ENCODE measurements around the gene MEIS1. TPM values are rescaled to one million over a fixed set of nuclear protein-coding genes. Genes with fewer than 3 reads are reported as not detected.

Gene MEIS1
- total and polyA plus RNA-seq, 2 donors (not counting 3 experiments of a cell fraction or from before 2014, with no cell fraction given), result 10.0 to 26.5 TPM

DNA sequence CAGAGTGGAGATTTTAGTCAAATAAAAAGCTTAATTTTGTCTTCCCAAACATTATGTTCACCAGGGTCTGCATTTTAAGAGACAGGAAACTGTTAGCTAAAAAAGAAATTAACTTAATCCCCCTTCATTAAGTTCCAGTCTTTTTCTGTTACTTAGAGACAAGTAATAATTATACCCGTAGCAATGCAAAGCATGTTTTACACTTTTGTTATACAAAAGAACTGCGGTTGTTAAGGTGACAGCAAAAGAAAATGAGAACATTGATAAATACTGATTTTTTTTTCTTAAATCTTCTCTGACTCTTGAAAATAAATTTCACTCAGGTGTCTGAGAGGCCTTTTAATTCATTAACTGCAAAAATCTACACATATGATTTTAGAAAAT is 101.4 kb downstream of the MEIS1 start:
- no peak for TF ChIP-seq MYC (IDR thresholded peaks at IDR 0.05; ENCODE audit: low read depth, low read length)
- no peak for TF ChIP-seq EZH2 (IDR thresholded peaks at IDR 0.05; ENCODE audit: borderline replicate concordance, low read depth, low read length, severe bottlenecking)
- Histone ChIP-seq H3K4me3 (replicated peaks in 1 of 3; ENCODE audit: insufficient read depth in 1 of 3, low read depth in 1 of 3, low read length in 3 of 3) (no peak overlapping the region), H3K79me2 (ENCODE audit: control insufficient read depth, insufficient read depth, low read length) (no peaks in the 10 kb centered on the region), H3K9me1 (replicated peaks; ENCODE audit: control insufficient read depth, extremely low read depth, insufficient read depth, low read length) (no peaks in the 10 kb centered on the region), H3K36me3 (ENCODE audit: control insufficient read depth in 2 of 2, extremely low read depth in 1 of 2, insufficient read depth in 2 of 2, low read length in 2 of 2) (no peaks in the 10 kb centered on the region), H3K4me1 (ENCODE audit: control insufficient read depth, extremely low read depth, insufficient read depth, low read length) (no peaks in the 10 kb centered on the region), H3K4me2 (ENCODE audit: insufficient read depth, low read length) (no peak overlapping the region), H3K9me3 (replicated peaks; ENCODE audit: control insufficient read depth, insufficient read depth, low read length) (no peaks in the 10 kb centered on the region), H2AFZ (ENCODE audit: low read depth, low read length) (no peak overlapping the region), H4K20me1 (replicated peaks; ENCODE audit: control insufficient read depth, extremely low read depth, insufficient read depth, low read length) (no peaks in the 10 kb centered on the region), H3K27me3 (ENCODE audit: control insufficient read depth in 2 of 2, insufficient read depth in 2 of 2, low read length in 2 of 2) (no peaks in the 10 kb centered on the region), H3K9ac (replicated peaks; ENCODE audit: extremely low read depth, insufficient read depth, low read length) (no peak overlapping the region), H3K27ac (ENCODE audit: insufficient read depth, low read depth, low read length) (no peak overlapping the region)
- dilution Hi-C loops (cut with MboI; ENCODE audit: extremely low pct_ligation_motif_present, low sequenced_read_pairs), result no loop called here
- POLR2A ChIA-PET, result no interaction called here
- intact Hi-C loops (cut with micrococcal nuclease), result no loop called here
- BruUV-seq (replicated peaks), result no TSS peak
- DNase-seq (ENCODE audit: low read depth, low spot score) (no peak), FAIRE-seq (no peak)
- CTCF ChIA-PET, result interaction anchor here (1.5 kb wide), 2 partner anchors 14 to 73 kb away, joined by 3 to 4 read pairs; no protein-coding TSS in a partner anchor

DNA sequence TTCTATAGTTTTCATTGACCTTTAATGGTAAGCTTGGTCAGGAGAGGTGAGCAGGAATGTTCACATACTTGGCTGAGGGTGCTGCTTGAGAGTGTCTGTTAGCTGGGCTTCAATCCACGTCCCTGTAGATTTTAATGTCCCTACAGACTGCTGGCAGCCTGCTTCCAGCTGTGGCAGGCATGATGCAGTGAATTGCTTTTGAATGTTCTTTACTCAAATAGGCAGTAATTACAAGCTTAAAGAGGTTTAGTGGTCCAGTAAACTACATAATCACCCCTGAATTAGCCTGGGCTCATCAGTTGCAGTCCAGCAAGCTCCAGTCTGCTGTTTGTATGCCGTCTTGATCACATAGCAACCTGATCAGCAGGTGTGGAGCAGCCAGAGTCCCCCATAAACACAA is 102.1 kb downstream of the MEIS1 start:
- dilution Hi-C loops (cut with MboI; ENCODE audit: extremely low pct_ligation_motif_present, low sequenced_read_pairs), result no loop called here
- no peaks in the 10 kb centered on the region for H3K4me1 ChIP-seq (ENCODE audit: control insufficient read depth, extremely low read depth, insufficient read depth, low read length)
- H3K27me3 ChIP-seq (ENCODE audit: control insufficient read depth in 2 of 2, insufficient read depth in 2 of 2, low read length in 2 of 2), result no peaks in the 10 kb centered on the region
- no peaks in the 10 kb centered on the region for H3K79me2 ChIP-seq (ENCODE audit: control insufficient read depth, insufficient read depth, low read length)
- H3K27ac ChIP-seq (ENCODE audit: insufficient read depth, low read depth, low read length), result no peak overlapping the region
- POLR2A ChIA-PET, result no interaction called here
- no peak overlapping the region for H3K9ac ChIP-seq (replicated peaks; ENCODE audit: extremely low read depth, insufficient read depth, low read length)
- intact Hi-C loops (cut with micrococcal nuclease), result no loop called here
- no peak overlapping the region for H3K4me2 ChIP-seq (ENCODE audit: insufficient read depth, low read length)
- no TSS peak for BruUV-seq (replicated peaks)
- CTCF ChIA-PET, result interaction anchor here (1.5 kb wide), 2 partner anchors 15 to 74 kb away, joined by 3 to 4 read pairs; no protein-coding TSS in a partner anchor
- DNase-seq (ENCODE audit: low read depth, low spot score) (no peak), FAIRE-seq (no peak)
- no peaks in the 10 kb centered on the region for H3K9me3 ChIP-seq (replicated peaks; ENCODE audit: control insufficient read depth, insufficient read depth, low read length)
- TF ChIP-seq, protein P1, sequence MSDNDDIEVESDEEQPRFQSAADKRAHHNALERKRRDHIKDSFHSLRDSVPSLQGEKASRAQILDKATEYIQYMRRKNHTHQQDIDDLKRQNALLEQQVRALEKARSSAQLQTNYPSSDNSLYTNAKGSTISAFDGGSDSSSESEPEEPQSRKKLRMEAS (IDR thresholded peaks at IDR 0.05; ENCODE audit: insufficient read depth, insufficient read length), result no peak
- TF ChIP-seq MYC (IDR thresholded peaks at IDR 0.05; ENCODE audit: low read depth, low read length) (no peak), GATA2 (IDR thresholded peaks at IDR 0.05; ENCODE audit: insufficient read depth, insufficient read length, low read depth, low read length) (no peak), POLR2AphosphoS5 (IDR thresholded peaks at IDR 0.05; ENCODE audit: insufficient read depth, low read depth, low read length) (no peak), FOS (IDR thresholded peaks at IDR 0.05; ENCODE audit: borderline replicate concordance, insufficient read depth, low read length) (no peak), POLR2A (IDR thresholded peaks at IDR 0.05; ENCODE audit: low read depth, low read length) (no peak), JUN (IDR thresholded peaks at IDR 0.05; ENCODE audit: borderline replicate concordance, insufficient read depth, insufficient read length, low read depth) (no peak), EZH2 (IDR thresholded peaks at IDR 0.05; ENCODE audit: borderline replicate concordance, low read depth, low read length, severe bottlenecking) (no peak)
- TF ChIP-seq, protein P2, sequence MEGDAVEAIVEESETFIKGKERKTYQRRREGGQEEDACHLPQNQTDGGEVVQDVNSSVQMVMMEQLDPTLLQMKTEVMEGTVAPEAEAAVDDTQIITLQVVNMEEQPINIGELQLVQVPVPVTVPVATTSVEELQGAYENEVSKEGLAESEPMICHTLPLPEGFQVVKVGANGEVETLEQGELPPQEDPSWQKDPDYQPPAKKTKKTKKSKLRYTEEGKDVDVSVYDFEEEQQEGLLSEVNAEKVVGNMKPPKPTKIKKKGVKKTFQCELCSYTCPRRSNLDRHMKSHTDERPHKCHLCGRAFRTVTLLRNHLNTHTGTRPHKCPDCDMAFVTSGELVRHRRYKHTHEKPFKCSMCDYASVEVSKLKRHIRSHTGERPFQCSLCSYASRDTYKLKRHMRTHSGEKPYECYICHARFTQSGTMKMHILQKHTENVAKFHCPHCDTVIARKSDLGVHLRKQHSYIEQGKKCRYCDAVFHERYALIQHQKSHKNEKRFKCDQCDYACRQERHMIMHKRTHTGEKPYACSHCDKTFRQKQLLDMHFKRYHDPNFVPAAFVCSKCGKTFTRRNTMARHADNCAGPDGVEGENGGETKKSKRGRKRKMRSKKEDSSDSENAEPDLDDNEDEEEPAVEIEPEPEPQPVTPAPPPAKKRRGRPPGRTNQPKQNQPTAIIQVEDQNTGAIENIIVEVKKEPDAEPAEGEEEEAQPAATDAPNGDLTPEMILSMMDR (IDR thresholded peaks at IDR 0.05; ENCODE audit: extremely low read depth in 1 of 2, insufficient read depth in 1 of 2, low read depth in 1 of 2, low read length in 2 of 2), result no peak
- H3K4me3 ChIP-seq (replicated peaks in 1 of 3; ENCODE audit: insufficient read depth in 1 of 3, low read depth in 1 of 3, low read length in 3 of 3), result no peak overlapping the region
- H2AFZ ChIP-seq (ENCODE audit: low read depth, low read length), result no peak overlapping the region
- H3K36me3 ChIP-seq (ENCODE audit: control insufficient read depth in 2 of 2, extremely low read depth in 1 of 2, insufficient read depth in 2 of 2, low read length in 2 of 2), result no peaks in the 10 kb centered on the region
- no peaks in the 10 kb centered on the region for H3K9me1 ChIP-seq (replicated peaks; ENCODE audit: control insufficient read depth, extremely low read depth, insufficient read depth, low read length)
- H4K20me1 ChIP-seq (replicated peaks; ENCODE audit: control insufficient read depth, extremely low read depth, insufficient read depth, low read length), result no peaks in the 10 kb centered on the region

Measured in endothelial cell of umbilical vein (primary cell).